ENCODE data around the gene PLPP1. TPM values are rescaled to one million over a fixed set of nuclear protein-coding genes. Genes with fewer than 3 reads are reported as not detected.

The PLPP1 gene
- polyA plus RNA-seq, 1 of the 3 experiments (the other 2 are of a cell fraction), result 32.8 TPM

Small RNA genes lying within 50 kb of the gene (small RNA-seq; reads per million reads assigned to genes)
- gene MIR5687, result 0 reads per million in 7 experiments

Other genes starting within 250 kb of the PLPP1 start
- gene DHX29, start 227.3 kb downstream of the PLPP1 start, polyA plus RNA-seq (2012; rRNA removed), result 2.1 and 2.2 TPM in 2 replicates
- gene MTREX, start 227.0 kb downstream of the PLPP1 start, polyA plus RNA-seq (2012; rRNA removed), result 11.2 and 12.1 TPM in 2 replicates
- 6.9 and 14.2 TPM in 2 replicates for gene SLC38A9, start 177.4 kb upstream of the PLPP1 start, polyA plus RNA-seq (2012; rRNA removed)
- gene DDX4, start 203.1 kb upstream of the PLPP1 start, polyA plus RNA-seq (2012; rRNA removed), result not detected in 2 replicates

All from SK-N-SH (cell line).